Measurements from ENCODE around the gene SCYGR1. TPM values are rescaled to one million over a fixed set of nuclear protein-coding genes. Genes with fewer than 3 reads are reported as not detected.

The SCYGR1 gene
- polyA plus RNA-seq, 1 donor (not counting 4 experiments of a cell fraction or from before 2014, with no cell fraction given): not detected

DNA sequence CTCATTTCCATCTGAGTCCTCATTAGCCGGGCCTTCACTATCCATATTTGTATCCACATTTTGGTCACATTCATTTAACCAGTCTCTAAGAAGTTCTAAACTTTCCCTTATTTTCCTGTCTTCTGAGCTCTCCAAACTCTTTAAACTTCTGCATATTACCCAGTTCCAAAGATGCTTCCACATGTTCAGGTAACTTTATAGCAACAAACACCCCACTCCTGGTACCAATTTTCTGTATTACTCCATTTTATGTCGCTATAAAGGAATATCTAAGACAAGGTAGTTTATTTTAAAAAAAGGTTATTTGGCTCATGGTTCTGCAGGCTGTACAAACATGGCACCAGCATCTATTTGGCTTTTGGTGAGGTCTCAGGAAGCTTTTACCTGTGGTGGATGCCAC, 45.4 kb upstream of the SCYGR1 start:
- dilution Hi-C loops (cut with MboI; ENCODE audit: extremely low pct_ligation_motif_present, low sequenced_read_pairs): no loop called here
- no peak overlapping the region for H3K4me3 ChIP-seq (ENCODE audit: control insufficient read depth in 2 of 3, extremely low read depth in 1 of 3, insufficient read depth in 2 of 3, low read depth in 1 of 3, low read length in 3 of 3)
- H3K4me2 ChIP-seq (ENCODE audit: control insufficient read depth, extremely low read depth, insufficient read depth, low read depth, low read length): no peak overlapping the region
- no peak for FAIRE-seq
- no peaks in the 10 kb centered on the region for H4K20me1 ChIP-seq (ENCODE audit: control insufficient read depth, extremely low read depth, insufficient read depth, low read length)
- no peaks in the 10 kb centered on the region for H3K36me3 ChIP-seq (ENCODE audit: control insufficient read depth in 2 of 2, extremely low read depth in 1 of 2, insufficient read depth in 2 of 2, low read length in 2 of 2)
- H3K27ac ChIP-seq (ENCODE audit: control insufficient read depth, insufficient read depth, low read length): no peak overlapping the region
- peaks cover 3% of the 10 kb centered on the region for H3K9me3 ChIP-seq (ENCODE audit: control insufficient read depth, low read depth, low read length)
- no peaks in the 10 kb centered on the region for H3K79me2 ChIP-seq (ENCODE audit: control insufficient read depth, insufficient read depth, low read length)
- no peak overlapping the region for H2AFZ ChIP-seq (ENCODE audit: control insufficient read depth, low read length)
- H3K9me1 ChIP-seq (ENCODE audit: control insufficient read depth, extremely low read depth, insufficient read depth, low read length): no peaks in the 10 kb centered on the region
- no peaks in the 10 kb centered on the region for H3K27me3 ChIP-seq (ENCODE audit: control insufficient read depth, extremely low read depth, insufficient read depth, low read length)
- no peak for DNase-seq (ENCODE audit: low read depth, low spot score)
- no peak overlapping the region for H3K9ac ChIP-seq (ENCODE audit: control insufficient read depth, extremely low read depth, insufficient read depth, low read length)
- TF ChIP-seq, protein P1, sequence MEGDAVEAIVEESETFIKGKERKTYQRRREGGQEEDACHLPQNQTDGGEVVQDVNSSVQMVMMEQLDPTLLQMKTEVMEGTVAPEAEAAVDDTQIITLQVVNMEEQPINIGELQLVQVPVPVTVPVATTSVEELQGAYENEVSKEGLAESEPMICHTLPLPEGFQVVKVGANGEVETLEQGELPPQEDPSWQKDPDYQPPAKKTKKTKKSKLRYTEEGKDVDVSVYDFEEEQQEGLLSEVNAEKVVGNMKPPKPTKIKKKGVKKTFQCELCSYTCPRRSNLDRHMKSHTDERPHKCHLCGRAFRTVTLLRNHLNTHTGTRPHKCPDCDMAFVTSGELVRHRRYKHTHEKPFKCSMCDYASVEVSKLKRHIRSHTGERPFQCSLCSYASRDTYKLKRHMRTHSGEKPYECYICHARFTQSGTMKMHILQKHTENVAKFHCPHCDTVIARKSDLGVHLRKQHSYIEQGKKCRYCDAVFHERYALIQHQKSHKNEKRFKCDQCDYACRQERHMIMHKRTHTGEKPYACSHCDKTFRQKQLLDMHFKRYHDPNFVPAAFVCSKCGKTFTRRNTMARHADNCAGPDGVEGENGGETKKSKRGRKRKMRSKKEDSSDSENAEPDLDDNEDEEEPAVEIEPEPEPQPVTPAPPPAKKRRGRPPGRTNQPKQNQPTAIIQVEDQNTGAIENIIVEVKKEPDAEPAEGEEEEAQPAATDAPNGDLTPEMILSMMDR (optimal IDR thresholded peaks at IDR 0.05 in 1 of 3, IDR thresholded peaks at IDR 0.05 in 1 of 3, conservative IDR thresholded peaks at IDR 0.05 in 1 of 3; ENCODE audit: extremely low read depth in 1 of 3, insufficient read depth in 2 of 3, low read length in 3 of 3): no peak
- TF ChIP-seq EZH2 (IDR thresholded peaks at IDR 0.05; ENCODE audit: low read length): no peak
- no peaks in the 10 kb centered on the region for H3K4me1 ChIP-seq (ENCODE audit: control insufficient read depth, extremely low read depth, insufficient read depth, low read length)

DNA sequence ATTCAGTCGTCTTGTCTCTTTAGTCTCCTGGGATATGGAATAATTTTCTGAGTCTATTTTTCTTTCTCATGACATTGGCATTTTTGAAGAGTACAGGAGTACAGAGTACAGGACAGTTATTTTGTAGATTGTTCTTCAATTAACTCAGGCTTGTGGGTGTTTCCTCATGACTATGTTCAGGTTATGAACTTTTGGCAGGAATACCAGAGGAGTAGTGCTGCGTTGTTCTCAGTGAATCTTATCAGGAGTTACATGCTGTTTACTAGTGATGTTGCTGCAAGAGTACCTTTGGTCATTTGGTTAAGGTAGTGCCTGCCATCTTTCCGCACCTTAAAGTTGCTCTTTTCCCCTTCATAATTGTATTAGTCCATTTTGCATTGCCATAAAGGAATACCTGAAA, 42.9 kb upstream of the SCYGR1 start:
- no peak for DNase-seq (ENCODE audit: low read depth, low spot score)
- H3K79me2 ChIP-seq (ENCODE audit: control insufficient read depth, insufficient read depth, low read length): no peaks in the 10 kb centered on the region
- no peak overlapping the region for H2AFZ ChIP-seq (ENCODE audit: control insufficient read depth, low read length)
- no peak overlapping the region for H3K9ac ChIP-seq (ENCODE audit: control insufficient read depth, extremely low read depth, insufficient read depth, low read length)
- no peak overlapping the region for H3K27ac ChIP-seq (ENCODE audit: control insufficient read depth, insufficient read depth, low read length)
- no peak for TF ChIP-seq EZH2 (IDR thresholded peaks at IDR 0.05; ENCODE audit: low read length)
- TF ChIP-seq, protein P1 (optimal IDR thresholded peaks at IDR 0.05 in 1 of 3, IDR thresholded peaks at IDR 0.05 in 1 of 3, conservative IDR thresholded peaks at IDR 0.05 in 1 of 3; ENCODE audit: extremely low read depth in 1 of 3, insufficient read depth in 2 of 3, low read length in 3 of 3): no peak
- H3K4me3 ChIP-seq (ENCODE audit: control insufficient read depth in 2 of 3, extremely low read depth in 1 of 3, insufficient read depth in 2 of 3, low read depth in 1 of 3, low read length in 3 of 3): no peak overlapping the region
- peaks cover 3% of the 10 kb centered on the region for H3K9me3 ChIP-seq (ENCODE audit: control insufficient read depth, low read depth, low read length)
- dilution Hi-C loops (cut with MboI; ENCODE audit: extremely low pct_ligation_motif_present, low sequenced_read_pairs): no loop called here
- no peaks in the 10 kb centered on the region for H4K20me1 ChIP-seq (ENCODE audit: control insufficient read depth, extremely low read depth, insufficient read depth, low read length)
- no peak overlapping the region for H3K4me2 ChIP-seq (ENCODE audit: control insufficient read depth, extremely low read depth, insufficient read depth, low read depth, low read length)
- H3K36me3 ChIP-seq (ENCODE audit: control insufficient read depth in 2 of 2, extremely low read depth in 1 of 2, insufficient read depth in 2 of 2, low read length in 2 of 2): no peaks in the 10 kb centered on the region
- no peak for FAIRE-seq
- H3K9me1 ChIP-seq (ENCODE audit: control insufficient read depth, extremely low read depth, insufficient read depth, low read length): no peaks in the 10 kb centered on the region
- no peaks in the 10 kb centered on the region for H3K27me3 ChIP-seq (ENCODE audit: control insufficient read depth, extremely low read depth, insufficient read depth, low read length)
- no peaks in the 10 kb centered on the region for H3K4me1 ChIP-seq (ENCODE audit: control insufficient read depth, extremely low read depth, insufficient read depth, low read length)

All from keratinocyte (primary cell).